GM19099 (cell line): ENCODE data around the gene ILK.

Experiments
- POLR2A ChIP-seq: IDR thresholded peaks from 3 replicates; pipeline ENCODE4 v1.6.1; 2011; ENCODE audit warnings: low read depth; ENCODE audit not compliant: insufficient read length; ENCODE audit errors: extremely low read depth

Gene ILK

DNA sequence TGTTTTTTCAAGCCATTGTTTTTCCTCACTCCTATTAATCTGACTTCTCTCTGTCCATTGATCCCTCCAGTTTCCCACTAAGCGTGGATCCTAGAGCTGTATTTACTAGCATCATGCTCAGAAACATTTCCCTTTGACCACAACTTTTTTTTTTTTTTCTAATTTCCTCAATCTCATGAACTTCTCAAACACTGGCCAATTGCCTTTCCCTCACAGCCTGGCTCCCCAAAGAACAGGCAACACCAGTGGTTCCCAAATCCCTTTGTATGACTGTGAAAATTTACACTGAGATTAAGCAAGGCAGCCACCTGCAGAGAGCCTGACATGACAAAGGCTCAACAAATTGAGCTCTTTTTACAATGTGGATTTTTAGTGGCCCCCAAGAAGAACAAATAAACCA is 17.1 kb downstream of the ILK start:
- no peak for TF ChIP-seq POLR2A

DNA sequence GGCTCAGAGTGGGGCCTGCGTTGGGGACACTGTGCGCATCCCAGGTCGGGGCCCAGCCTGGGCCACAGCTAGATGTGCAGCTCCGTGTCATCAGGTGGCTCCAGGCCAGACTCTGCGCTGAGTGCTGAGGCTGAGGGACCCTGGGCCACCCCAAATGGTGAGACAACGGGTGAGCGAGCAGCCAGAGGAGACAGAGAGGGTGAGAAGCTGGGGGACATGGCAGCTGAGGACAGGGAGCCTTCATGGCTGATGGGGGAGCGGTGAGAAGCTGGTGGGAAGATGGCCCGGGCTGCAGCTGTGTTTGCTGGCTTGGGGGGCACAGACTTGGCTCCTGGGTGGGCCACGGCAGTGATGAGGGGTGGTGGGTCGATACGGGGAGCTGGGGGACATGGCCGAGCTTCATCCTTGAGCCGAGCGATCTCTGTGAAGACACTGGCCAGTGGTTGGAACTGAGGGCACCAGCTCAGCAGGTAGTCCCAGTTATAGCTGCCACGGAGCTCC is 18.2 kb downstream of the ILK start:
- no peak for TF ChIP-seq POLR2A

- no peak for TF ChIP-seq POLR2A
Measured at GRCh38 chr11:6622261-6623171, 18.9 kb downstream of the ILK start.

GRCh38 chr11:6623391-6624363 is 20.1 kb downstream of the ILK start:
- TF ChIP-seq POLR2A, result no peak

DNA sequence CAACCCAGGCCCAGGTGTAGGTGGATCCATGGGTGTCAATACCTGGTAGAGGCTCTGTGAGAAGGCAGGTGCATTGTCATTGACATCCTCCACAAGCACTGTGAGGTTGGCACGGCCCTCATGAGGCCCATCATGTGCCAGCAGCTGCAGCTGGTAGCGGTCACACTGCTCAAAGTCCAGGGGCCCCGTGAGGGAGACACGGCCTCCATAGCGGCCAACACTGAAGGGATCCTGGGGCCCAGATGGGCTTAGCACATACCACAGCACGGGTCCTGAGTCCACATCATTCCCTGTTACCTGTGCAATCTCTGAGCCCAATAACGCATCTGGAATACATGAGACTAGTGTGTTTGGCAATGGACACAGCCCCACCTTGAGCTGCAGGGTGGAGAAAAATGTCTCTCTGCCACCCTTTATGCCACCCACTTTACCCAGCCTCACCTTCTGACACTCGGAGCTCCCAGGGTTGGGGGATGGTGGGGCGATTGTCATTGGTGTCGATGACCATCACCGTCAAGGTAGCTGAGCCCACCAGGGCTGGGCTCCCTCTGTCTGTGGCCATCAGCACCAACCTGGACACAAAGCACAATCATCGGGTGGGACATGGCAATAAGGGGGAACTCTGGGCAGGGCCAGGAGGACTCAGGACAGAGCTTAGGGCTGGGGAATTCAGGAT is 21.7 kb downstream of the ILK start:
- no peak for TF ChIP-seq POLR2A

DNA sequence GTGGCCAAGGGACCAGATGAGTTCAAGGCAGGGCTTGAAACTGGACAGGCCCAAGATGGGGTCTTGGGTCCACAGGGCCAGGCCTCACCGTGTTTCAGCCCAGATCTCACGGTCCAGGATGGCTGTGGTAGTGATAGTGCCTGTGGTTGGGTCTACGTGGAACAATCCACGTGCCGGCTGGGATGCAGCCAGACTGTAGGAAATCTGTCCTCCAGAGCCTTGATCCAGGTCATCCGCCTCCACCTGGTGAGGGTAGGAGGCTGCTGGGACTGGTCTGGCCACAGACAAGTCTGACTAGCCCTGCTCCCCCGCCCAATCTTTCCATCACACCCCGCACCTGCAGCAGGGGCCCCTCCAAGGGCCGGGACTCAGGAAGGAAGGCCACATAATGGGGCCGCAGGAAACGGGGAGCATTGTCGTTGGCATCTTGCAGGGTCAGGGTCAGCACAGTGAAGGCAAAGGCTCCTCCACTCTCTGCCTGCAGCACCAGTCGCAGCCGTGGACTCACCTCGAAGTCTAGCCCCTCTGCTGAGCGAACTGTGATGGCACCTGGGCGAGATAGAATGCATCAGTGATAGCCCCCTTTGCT is 22.4 kb downstream of the ILK start:
- no peak for TF ChIP-seq POLR2A

- no peak for TF ChIP-seq POLR2A
Measured at GRCh38 chr11:6626971-6627761, 23.6 kb downstream of the ILK start.

DNA sequence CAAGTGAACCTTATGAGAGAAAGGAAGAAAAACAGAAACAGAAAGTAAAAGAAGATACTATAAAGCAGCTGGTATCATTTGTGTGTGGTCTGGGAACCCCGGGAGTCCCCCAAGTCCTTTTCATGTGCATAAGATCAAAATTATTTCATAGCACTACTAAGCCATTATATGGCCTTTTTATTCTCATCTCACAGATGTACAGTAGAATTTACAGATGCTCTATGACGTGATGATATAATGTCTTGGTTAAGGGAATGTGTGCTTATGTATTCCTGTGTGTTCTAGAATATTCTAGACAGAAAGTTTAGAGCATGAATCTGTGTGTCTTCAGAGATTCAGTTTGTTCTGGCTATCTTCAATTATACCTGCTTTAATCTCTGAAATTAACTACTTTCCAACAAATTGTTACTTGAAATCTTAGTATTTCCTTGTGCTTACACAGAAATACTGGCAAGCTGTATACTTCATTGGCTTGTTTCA is 24.2 kb downstream of the ILK start:
- TF ChIP-seq POLR2A, result no peak

- no peak for TF ChIP-seq POLR2A
Measured at GRCh38 chr11:6628526-6628925, 25.0 kb downstream of the ILK start.

GRCh38 chr11:6629573-6629891 is 26.0 kb downstream of the ILK start:
- no peak for TF ChIP-seq POLR2A

DNA sequence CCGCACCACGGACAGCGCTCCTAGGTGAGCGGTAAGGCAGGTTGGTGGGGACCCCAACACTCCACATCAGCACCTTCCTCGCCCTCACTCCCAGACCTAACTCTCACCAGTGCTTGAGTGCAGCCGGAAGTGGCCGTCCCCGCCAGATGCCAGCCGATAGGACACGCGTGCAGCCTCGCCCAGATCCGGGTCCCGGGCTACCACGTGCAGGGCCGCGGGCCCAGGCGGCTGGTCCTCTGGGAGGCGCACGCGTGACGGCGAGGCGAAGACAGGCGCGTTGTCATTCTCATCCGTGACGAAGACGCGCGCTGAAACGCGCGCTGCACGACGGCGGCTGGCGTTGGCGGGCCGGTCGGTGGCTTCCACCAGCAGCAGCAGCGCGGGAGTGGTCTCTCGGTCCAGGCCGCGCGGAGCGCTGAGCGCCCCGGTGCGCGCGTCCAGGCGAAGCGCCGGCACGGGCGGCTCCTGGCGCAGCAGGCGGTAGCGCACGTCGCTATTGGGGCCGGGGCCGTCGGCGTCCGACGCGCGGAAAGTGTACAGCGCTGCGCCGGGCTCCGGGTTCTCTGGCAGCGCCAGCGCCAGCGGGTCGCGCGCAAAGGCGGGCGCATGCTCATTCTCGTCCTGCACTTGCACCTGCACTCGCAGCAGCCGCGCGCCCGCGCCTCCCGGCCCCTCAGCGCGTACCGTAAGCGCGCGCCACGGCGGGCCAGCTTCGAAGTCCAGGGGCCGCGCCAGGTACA is 26.5 kb downstream of the ILK start:
- TF ChIP-seq POLR2A, result no peak

DNA sequence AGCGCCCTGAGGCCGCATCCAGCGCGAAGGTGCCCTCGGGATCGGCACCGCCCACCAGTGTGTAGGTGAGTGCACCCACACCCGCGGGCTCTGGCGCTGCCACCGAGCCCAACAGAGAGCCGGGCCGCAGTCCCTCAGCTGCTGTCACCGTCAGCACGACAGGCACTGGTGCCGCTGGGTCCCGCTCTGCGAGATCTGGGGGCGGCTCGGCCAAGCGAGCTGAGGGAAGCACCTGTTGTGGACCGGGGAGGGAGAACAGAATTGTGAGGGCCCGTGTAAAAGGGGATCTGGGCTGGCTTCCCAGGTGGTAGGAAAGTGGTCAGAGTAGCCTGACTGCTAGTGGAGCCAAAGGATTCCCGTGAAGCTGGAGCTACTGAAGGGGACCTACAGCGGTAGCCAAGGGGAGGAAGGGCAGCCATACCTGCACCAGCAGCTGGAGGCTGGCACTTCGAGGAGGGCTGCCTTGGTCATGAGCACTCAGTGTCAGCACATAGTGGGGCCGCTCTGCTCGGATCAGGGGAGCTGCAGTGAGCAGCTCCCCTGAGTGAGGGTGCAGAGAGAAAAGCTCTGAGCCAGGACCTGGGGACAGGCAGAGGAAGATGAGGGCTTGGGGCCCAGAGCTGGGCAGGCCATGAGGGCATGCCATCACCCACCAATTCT is 27.2 kb downstream of the ILK start:
- no peak for TF ChIP-seq POLR2A
